Skin epidermis (tissue), 12 donors: ENCODE results near the gene NOX3.
"Not testable (repeated sequence)": the region's sequence is repeated elsewhere in the genome, so short reads cannot be mapped to it uniquely, and the experiment has no call there.

ENCODE experiments used
- H3K27ac ChIP-seq, 21 experiments: fragments of 200-600 bp; sonication (generic) in 11 of 21; one replicate each; pipeline ENCODE4 v1.5.0; 2020; ENCODE audit warnings: mild to moderate bottlenecking in 3 of 21, inconsistent platforms in 2 of 21, moderate library complexity in 2 of 21
- H3K4me3 ChIP-seq, 7 experiments: fragments of 200-600 bp; sonication (generic) in 2 of 7; one replicate each; pipeline ENCODE4 v1.5.0; 2020; ENCODE audit warnings: inconsistent platforms in 2 of 7, mild to moderate bottlenecking in 2 of 7, moderate library complexity in 1 of 7

The NOX3 gene

DNA sequence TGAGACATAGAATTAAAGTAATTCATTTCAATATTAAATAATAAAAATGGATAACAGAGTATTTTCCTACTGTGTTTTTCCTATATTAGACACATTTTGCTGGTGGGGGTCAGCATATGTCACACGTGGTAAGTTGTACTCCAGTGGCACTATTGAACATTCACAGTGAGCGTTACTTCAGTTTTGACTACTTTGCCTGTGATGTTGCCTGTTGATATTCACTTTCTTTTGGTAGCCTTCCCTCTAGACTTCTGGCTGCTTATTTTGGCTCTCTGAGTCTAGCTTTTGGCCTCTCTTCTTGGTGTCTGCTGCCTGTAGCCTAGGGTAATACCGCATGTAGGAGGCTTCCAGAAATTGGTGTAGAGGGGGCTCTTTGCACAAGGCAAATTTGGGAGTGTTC, 76.9 kb downstream of the NOX3 start:
- H3K27ac ChIP-seq, result no peak overlapping the region
- H3K4me3 ChIP-seq, result no peak overlapping the region

- no peak overlapping the region for H3K4me3 ChIP-seq
- H3K27ac ChIP-seq, result no peak overlapping the region
Measured at GRCh38 chr6:155378276-155378675, 77.4 kb downstream of the NOX3 start.

DNA sequence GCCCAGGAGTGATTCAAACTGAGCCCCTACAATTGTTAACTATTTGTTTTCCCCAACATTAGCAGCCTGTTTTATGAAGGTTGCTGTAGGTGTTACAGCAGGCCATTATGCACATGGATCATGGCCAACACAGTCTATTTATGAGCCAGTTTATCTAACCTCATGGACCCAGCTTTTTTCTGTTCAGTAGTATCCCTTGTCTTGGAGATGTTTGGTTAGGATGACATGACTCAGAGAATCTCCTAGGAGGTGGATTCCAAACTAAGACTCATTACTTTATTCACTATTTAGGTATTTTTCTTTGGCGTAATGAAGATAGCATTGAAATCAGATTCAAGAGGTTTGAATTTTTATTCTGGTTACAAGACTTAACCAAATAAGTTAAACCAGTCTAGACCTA, 78.6 kb downstream of the NOX3 start:
- Histone ChIP-seq H3K27ac (no peak overlapping the region), H3K4me3 (no peak overlapping the region)

DNA sequence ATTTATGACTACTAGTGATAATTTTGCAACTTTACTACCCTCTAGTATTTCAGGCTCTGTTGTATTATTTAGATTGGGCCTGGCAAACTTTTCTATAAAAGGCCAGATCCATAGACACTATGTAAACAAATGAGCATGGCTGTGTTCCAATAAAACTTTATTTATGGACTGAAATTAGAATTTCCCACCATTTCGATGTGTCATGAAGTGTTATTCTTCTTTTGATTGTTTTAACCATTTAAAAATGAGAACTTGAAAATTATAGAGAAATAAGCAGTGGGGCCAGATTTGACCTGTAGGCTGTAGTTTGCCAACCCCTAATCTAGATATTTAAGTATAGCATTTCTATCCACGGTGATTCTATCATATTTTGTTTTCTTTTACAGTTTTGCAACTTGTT, 79.8 kb downstream of the NOX3 start:
- no peak overlapping the region for H3K27ac ChIP-seq
- no peak overlapping the region for H3K4me3 ChIP-seq

DNA sequence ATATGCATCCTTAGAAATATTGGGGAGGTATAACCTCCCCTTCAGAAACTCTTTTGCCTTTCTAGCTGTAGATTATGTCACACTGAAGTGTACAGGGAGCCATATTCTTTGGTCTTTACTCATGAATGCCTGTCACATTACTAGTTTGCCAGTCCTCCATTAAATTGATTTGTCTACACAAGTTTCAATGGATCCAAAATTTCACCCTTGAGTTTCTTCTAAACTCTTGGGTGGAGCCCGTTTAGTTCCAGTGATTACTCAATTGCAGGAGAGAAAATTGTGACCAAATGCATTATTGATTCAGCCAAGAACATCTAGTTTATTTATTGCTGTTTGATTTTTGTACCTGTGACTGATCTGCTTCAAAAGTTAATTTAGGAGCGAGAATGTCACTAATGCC, 81.0 kb downstream of the NOX3 start:
- Histone ChIP-seq H3K27ac (no peak overlapping the region), H3K4me3 (no peak overlapping the region)

GRCh38 chr6:155373276-155373675, 82.4 kb downstream of the NOX3 start:
- Histone ChIP-seq H3K27ac (no peak overlapping the region), H3K4me3 (no peak overlapping the region)

GRCh38 chr6:155372256-155372655, 83.4 kb downstream of the NOX3 start:
- Histone ChIP-seq H3K4me3 (no peak overlapping the region), H3K27ac (no peak overlapping the region)

DNA sequence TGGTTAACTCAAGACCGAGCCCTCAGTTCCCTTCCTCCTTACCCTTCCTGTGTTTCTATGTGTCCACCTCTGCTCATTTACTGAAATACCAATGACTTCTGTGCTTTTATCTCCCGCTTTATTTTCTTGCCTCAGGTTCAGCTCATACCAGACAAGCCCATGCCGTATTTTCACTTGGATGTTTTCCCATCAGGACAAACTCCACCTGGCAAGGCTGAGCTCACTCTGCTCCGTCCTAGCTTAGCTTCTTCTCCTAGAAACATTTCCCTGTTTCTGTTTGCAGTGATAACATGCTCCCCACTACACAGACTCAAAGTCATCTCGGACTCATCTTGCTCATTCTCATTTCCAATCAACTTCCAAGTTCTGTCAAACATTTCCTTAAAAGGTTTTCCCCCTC, 84.4 kb downstream of the NOX3 start:
- H3K4me3 ChIP-seq, result no peak overlapping the region
- H3K27ac ChIP-seq, result no peak overlapping the region

GRCh38 chr6:155366325-155366724, 89.3 kb downstream of the NOX3 start:
- no peak overlapping the region for H3K4me3 ChIP-seq
- H3K27ac ChIP-seq, result no peak overlapping the region

DNA sequence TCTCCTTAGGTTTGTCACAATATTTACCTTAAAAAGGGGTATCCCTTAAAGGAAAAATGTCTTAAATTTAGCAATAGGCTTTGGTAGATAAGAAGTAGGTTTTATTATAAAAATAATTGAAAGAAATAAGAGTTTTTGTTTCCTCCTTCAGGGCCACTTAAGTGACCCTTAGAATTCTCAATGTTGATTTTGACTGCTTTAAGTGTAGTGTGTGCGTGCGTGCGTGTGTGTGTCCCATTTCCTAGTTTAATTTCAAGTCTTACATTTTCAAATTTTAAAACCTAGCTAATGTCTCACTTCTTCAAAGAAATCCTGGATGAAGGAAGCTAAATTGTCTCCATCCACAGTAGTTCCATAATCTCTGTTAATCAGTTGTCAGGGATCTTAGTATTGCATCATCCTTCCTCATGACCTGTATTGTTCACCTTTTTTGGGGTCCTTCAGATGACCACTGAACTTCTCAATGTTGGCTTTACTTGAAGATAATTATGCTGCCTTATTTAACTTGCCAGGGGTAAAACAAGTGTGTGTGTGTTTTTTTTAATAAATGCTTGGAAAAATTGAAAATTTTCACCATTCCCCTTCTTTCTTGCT, 90.7 kb downstream of the NOX3 start:
- no peak overlapping the region for H3K4me3 ChIP-seq
- H3K27ac ChIP-seq, result no peak overlapping the region

DNA sequence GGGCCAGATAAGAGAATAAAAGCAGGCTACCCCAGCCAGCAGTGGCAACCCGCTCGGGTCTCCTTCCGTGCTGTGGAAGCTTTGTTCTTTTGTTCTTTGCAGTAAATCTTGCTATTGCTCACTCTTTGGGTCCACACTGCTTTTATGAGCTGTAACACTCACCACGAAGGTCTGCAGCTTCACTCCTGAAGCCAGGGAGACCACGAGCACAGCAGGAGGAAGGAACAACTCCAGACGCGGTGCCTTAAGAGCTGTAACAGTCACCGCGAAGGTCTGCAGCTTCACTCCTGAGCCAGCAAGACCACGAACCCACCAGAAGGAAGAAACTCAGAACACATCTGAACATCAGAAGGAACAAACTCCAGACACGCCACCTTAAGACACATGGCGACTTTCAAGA, 91.6 kb downstream of the NOX3 start:
- not testable (repeated sequence) for H3K4me3 ChIP-seq, H3K27ac ChIP-seq

DNA sequence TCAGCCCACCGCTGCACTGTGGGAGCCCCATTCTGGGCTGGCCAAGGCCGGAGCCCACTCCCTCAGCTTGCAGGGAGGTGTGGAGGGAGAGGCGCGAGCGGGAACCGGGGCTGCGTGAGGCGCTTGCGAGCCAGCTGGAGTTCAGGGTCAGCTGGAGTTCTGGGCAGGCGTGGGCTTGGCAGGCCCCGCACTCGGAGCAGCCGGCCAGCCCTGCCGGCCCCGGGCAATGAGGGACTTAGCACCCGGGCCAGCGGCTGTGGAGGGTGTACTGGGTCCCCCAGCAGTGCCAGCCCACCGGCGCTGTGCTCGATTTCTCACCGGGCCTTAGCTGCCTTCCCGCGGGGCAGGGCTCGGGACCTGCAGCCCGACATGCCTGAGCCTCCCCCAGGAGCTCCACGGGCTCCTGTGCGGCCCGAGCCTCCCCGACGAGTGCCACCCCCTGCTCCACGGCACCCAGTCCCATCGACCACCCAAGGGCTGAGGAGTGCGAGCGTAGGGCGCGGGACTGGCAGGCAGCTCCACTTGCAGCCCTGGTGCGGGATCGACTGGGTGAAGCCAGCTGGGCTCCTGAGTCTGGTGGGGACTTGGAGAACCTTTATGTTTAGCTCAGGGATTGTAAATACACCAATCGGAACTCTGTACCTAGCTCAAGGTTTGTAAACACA, 92.5 kb downstream of the NOX3 start:
- not testable (repeated sequence) for H3K4me3 ChIP-seq, H3K27ac ChIP-seq

DNA sequence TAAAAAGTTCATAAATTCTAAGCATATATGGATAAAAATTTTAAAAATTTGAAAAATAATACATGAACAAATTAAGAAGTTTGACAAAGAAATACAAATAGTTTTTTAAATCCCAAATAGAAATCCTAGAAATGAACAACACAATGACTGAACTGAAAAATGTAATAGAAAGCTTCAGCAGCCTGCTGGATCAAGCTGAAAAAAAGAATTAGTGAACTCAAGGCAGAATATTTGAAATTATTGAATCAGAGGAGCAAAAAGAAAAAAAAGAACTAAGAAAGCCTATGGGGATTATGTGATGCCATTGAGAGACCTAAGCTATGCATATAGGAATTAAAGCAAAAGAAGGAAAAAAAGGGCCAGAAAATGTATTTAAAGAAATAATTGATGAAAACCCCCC, 101.5 kb downstream of the NOX3 start:
- no peak overlapping the region for H3K4me3 ChIP-seq
- no peak overlapping the region for H3K27ac ChIP-seq

DNA sequence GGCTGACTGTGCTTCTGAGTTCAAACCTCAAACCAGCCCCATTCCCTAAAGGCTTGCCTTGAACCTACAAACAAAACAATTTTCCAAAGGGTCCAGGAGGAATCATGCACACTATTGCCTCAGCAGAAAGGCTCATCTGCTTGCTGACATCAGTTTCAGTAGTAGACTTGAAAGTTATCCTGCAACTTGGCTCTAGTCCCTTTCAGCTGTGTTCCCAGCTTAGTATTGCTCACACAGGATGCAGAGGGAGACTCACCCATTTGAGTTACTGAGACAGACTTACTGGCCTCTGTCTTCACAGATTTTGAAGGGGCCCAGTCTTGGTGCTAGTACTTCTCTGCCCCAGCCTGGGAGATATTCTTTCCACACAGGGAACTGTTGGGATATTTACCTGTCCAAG, 102.8 kb downstream of the NOX3 start:
- Histone ChIP-seq H3K4me3 (no peak overlapping the region), H3K27ac (no peak overlapping the region)

DNA sequence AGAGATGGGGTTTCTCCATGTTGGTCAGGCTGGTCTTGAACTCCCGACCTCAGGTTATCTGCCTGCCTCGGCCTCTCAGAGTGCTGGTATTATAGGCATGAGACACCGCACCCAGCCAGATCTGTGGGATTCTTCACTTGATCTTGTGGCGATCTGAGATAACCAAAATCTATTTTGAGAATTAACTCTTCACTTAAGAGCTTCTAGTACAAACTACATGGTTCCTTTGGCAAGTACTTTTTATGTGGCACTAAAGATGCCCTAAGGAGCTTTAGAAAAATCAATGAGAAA, 103.6 kb downstream of the NOX3 start:
- no peak overlapping the region for H3K4me3 ChIP-seq
- no peak overlapping the region for H3K27ac ChIP-seq

- H3K4me3 ChIP-seq, result no peak overlapping the region
- no peak overlapping the region for H3K27ac ChIP-seq
Measured at GRCh38 chr6:155351273-155352129, 104.1 kb downstream of the NOX3 start.

GRCh38 chr6:155349956-155350355, 105.7 kb downstream of the NOX3 start:
- no peak overlapping the region for H3K4me3 ChIP-seq
- no peak overlapping the region for H3K27ac ChIP-seq

DNA sequence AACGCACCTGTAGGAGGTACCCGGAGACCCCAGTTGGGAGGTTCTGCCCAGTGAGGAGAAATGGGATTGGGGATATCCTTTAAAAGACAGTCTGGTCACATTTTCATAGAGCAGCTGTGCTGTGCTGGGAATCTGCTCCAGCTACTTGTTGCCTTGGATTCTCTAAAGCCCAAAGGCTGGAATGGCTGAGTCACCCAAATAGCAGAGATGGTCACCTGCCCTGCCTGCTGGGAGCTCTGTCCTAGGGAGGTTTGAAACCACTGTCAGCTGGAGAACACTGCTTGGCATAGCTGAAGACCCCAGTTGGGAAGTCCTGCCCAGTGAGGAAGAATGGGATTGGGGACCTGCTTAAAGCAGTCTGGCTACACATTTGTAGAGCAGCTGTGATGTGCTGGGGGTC, 106.5 kb downstream of the NOX3 start:
- Histone ChIP-seq H3K4me3 (no peak overlapping the region), H3K27ac (no peak overlapping the region)

- Histone ChIP-seq H3K27ac (no peak overlapping the region), H3K4me3 (no peak overlapping the region)
Measured at GRCh38 chr6:155347800-155348199, 107.8 kb downstream of the NOX3 start.

GRCh38 chr6:155346957-155347356, 108.7 kb downstream of the NOX3 start:
- Histone ChIP-seq H3K27ac (no peak overlapping the region), H3K4me3 (no peak overlapping the region)
